ENCODE data around the gene PNRC2.

DNA sequence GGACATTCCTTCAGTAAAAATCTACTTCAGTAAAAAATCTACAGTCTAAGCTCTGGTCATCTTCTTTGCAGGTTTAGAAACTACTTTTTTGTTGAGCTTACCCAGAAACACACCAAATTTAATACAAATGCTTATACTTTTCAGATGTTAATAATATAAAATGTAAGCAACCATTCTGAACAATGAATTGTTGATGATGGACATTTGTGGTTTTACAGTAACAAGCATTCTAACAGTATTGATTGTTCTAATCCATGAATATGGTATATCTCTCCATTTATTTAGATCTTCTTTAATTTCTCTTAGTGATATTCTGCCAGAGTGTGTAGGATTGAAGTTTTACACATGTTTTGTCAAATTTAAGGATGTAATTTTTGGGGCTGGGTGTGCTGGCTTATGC lies 47.5 kb downstream of the PNRC2 start:
- TF ChIP-seq, protein P1, sequence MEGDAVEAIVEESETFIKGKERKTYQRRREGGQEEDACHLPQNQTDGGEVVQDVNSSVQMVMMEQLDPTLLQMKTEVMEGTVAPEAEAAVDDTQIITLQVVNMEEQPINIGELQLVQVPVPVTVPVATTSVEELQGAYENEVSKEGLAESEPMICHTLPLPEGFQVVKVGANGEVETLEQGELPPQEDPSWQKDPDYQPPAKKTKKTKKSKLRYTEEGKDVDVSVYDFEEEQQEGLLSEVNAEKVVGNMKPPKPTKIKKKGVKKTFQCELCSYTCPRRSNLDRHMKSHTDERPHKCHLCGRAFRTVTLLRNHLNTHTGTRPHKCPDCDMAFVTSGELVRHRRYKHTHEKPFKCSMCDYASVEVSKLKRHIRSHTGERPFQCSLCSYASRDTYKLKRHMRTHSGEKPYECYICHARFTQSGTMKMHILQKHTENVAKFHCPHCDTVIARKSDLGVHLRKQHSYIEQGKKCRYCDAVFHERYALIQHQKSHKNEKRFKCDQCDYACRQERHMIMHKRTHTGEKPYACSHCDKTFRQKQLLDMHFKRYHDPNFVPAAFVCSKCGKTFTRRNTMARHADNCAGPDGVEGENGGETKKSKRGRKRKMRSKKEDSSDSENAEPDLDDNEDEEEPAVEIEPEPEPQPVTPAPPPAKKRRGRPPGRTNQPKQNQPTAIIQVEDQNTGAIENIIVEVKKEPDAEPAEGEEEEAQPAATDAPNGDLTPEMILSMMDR (optimal IDR thresholded peaks at IDR 0.05 in 1 of 3, IDR thresholded peaks at IDR 0.05 in 1 of 3, conservative IDR thresholded peaks at IDR 0.05 in 1 of 3; ENCODE audit: extremely low read depth in 1 of 3, insufficient read depth in 2 of 3, low read length in 3 of 3), result no peak
- no peak for TF ChIP-seq EZH2 (IDR thresholded peaks at IDR 0.05; ENCODE audit: low read length)

All from keratinocyte (primary cell).